ENCODE results near the gene SUCLA2.

The SUCLA2 gene

DNA sequence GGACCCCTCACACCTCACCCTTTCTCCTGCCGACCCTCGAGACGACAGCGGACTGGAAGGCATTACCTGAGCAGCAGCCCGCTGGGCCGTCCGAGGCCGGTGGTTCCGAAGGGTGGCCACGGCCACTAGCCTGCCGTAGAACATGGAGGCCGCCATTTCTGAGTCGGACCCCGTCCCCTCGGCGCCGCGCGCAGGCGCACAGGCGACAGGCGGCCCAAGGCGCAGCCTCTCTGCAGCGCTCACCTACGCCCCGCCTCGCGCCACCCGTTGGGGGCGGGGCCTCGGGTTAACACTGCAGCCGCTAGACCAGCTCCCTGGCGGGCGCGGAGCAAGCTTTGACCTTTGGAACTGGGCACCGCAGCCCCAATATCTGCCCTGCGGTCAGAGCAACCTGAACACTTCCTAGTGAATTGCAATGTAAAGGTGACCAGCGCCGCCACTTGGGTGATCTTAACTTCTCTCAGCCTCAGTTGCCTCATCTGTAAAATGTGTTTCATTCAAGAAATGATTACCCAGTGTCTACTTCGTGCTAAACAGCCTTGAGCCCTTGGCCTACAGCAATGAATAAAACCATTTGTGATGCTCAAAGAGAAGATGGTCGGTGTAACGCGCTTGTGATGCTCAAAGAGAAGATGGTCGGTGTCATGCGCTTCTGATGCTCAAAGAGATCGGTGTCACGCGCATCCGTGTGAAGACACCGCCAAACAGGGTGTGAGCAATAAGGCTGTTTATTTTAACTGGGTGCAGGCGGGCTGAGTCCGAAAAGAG, at the start of gene SUCLA2:
Gene SUCLA2 (minus strand): TSS at position 160 of the 768 bp plus-strand sequence. CDS start 4 bp downstream, at position 156.
- peaks cover 15% of the 10 kb centered on the region for H3K79me2 ChIP-seq (ENCODE audit: insufficient read depth, low read depth)
- no peaks in the 10 kb centered on the region for H3K36me3 ChIP-seq (ENCODE audit: insufficient read depth)
- H3K9ac ChIP-seq, result peak within 1 kb of the TSS; percentile 78
- TF ChIP-seq, protein P1, sequence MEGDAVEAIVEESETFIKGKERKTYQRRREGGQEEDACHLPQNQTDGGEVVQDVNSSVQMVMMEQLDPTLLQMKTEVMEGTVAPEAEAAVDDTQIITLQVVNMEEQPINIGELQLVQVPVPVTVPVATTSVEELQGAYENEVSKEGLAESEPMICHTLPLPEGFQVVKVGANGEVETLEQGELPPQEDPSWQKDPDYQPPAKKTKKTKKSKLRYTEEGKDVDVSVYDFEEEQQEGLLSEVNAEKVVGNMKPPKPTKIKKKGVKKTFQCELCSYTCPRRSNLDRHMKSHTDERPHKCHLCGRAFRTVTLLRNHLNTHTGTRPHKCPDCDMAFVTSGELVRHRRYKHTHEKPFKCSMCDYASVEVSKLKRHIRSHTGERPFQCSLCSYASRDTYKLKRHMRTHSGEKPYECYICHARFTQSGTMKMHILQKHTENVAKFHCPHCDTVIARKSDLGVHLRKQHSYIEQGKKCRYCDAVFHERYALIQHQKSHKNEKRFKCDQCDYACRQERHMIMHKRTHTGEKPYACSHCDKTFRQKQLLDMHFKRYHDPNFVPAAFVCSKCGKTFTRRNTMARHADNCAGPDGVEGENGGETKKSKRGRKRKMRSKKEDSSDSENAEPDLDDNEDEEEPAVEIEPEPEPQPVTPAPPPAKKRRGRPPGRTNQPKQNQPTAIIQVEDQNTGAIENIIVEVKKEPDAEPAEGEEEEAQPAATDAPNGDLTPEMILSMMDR (conservative IDR thresholded peaks at IDR 0.05; ENCODE audit: low read depth, low read length), result no peak
- H3K4me1 ChIP-seq (ENCODE audit: low read depth, poor library complexity, severe bottlenecking), result peaks cover 6% of the 10 kb centered on the region
- H3K4me2 ChIP-seq, result peak within 1 kb of the TSS; percentile 73
- no peaks in the 10 kb centered on the region for H4K20me1 ChIP-seq (ENCODE audit: insufficient read depth)
- no peak within 1 kb of the TSS for H3K27ac ChIP-seq
- no peaks in the 10 kb centered on the region for H3K27me3 ChIP-seq (ENCODE audit: insufficient read depth, low read depth)
- no peak within 1 kb of the TSS for H3K4me3 ChIP-seq (IDR thresholded peaks at IDR 0.05; ENCODE audit: insufficient read depth, low read depth, low read length)
- H2AFZ ChIP-seq (ENCODE audit: low read depth), result peak within 1 kb of the TSS; percentile 87

DNA sequence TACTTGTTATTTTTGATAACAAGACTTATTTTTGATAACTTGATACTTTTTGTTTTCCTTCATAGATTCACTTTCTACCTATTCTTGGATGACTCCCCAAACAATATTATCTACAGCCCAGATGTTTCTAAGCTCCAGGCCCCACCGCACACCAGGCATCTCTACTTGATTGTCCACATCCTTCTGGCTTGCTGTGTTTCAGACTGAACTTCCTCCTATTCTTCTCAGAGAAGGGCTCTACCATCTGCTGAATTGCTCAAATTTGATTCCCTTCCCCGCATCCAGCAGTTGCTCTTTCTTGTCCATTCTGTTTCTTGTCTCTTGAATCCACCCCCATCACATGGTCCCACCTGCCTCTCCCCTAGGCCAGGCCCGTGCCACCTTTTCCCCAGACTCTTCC, 49.5 kb upstream of the SUCLA2 start:
- no peaks in the 10 kb centered on the region for H3K27me3 ChIP-seq (ENCODE audit: insufficient read depth, low read depth)
- no peaks in the 10 kb centered on the region for H3K79me2 ChIP-seq (ENCODE audit: insufficient read depth, low read depth)
- H3K9ac ChIP-seq, result no peak overlapping the region
- H3K4me3 ChIP-seq (IDR thresholded peaks at IDR 0.05; ENCODE audit: insufficient read depth, low read depth, low read length), result no peak overlapping the region
- H4K20me1 ChIP-seq (ENCODE audit: insufficient read depth), result no peaks in the 10 kb centered on the region
- no peaks in the 10 kb centered on the region for H3K4me1 ChIP-seq (ENCODE audit: low read depth, poor library complexity, severe bottlenecking)
- TF ChIP-seq, protein P1 (conservative IDR thresholded peaks at IDR 0.05; ENCODE audit: low read depth, low read length), result no peak
- no peak overlapping the region for H2AFZ ChIP-seq (ENCODE audit: low read depth)
- no peaks in the 10 kb centered on the region for H3K36me3 ChIP-seq (ENCODE audit: insufficient read depth)
- no peak overlapping the region for H3K4me2 ChIP-seq
- no peak overlapping the region for H3K27ac ChIP-seq

DNA sequence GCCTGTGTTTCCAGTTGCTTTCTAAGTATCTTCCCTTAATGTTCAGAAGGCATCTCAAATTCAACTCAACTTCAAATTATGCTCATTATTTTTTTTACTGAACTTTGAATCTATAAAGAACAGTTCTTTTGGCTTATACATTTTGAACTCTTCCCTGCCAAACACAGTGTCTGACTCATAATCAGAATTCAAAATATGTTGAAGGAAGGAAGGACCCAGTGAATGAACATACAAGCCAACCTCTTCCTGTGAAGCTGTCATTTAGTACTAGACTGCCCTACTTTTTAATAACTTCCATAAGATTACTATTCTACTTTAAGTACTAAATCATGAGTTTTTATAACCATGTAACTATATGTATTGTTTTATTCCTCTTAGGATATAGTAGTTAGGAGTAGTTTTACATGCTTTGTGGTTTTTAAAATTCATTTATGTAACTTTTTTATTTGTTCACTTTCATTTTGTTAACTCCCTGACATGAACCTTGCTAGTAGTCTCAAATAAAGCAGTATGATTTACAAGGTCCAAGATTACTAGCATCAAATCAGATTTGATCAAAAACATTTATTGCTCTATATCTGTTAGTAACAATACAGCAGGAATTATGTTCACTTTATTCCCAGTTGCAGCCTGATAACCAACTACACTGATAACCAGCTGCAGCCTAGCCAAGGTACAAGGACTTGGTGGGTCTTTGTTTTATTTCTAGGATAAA, 42.9 kb upstream of the SUCLA2 start:
- no peak overlapping the region for H3K9ac ChIP-seq
- H3K4me3 ChIP-seq (IDR thresholded peaks at IDR 0.05; ENCODE audit: insufficient read depth, low read depth, low read length), result no peak overlapping the region
- H3K79me2 ChIP-seq (ENCODE audit: insufficient read depth, low read depth), result no peaks in the 10 kb centered on the region
- H3K4me2 ChIP-seq, result no peak overlapping the region
- no peaks in the 10 kb centered on the region for H3K27me3 ChIP-seq (ENCODE audit: insufficient read depth, low read depth)
- H4K20me1 ChIP-seq (ENCODE audit: insufficient read depth), result no peaks in the 10 kb centered on the region
- no peak overlapping the region for H3K27ac ChIP-seq
- H3K4me1 ChIP-seq (ENCODE audit: low read depth, poor library complexity, severe bottlenecking), result peaks cover 1% of the 10 kb centered on the region
- no peaks in the 10 kb centered on the region for H3K36me3 ChIP-seq (ENCODE audit: insufficient read depth)
- H2AFZ ChIP-seq (ENCODE audit: low read depth), result no peak overlapping the region
- TF ChIP-seq, protein P1 (conservative IDR thresholded peaks at IDR 0.05; ENCODE audit: low read depth, low read length), result no peak

DNA sequence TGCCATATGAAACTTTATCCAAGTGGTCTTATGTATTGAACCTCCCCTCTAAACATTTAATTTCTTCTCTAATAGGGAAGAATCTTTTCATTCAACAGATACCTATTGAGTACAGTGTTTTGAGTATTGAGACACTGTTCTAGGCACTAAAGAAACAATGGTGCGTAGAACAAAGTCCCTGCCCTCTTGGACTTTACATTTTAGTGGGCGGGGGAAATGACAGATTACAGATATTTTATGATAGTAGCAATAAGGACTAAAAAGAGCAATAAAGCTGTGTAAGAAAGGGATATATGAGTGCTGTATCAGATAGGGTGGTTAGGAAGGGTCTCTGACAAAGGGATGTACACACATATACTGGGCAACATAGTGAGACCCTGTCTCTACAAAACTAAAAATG, 41.8 kb upstream of the SUCLA2 start:
- no peaks in the 10 kb centered on the region for H3K36me3 ChIP-seq (ENCODE audit: insufficient read depth)
- TF ChIP-seq, protein P1 (conservative IDR thresholded peaks at IDR 0.05; ENCODE audit: low read depth, low read length), result no peak

More for the DNA sequence above, 41.8 kb upstream of the SUCLA2 start:
- H3K27me3 ChIP-seq (ENCODE audit: insufficient read depth, low read depth), result no peaks in the 10 kb centered on the region
- no peaks in the 10 kb centered on the region for H3K79me2 ChIP-seq (ENCODE audit: insufficient read depth, low read depth)
- no peak overlapping the region for H3K27ac ChIP-seq
- H3K4me3 ChIP-seq (IDR thresholded peaks at IDR 0.05; ENCODE audit: insufficient read depth, low read depth, low read length), result no peak overlapping the region
- H3K4me1 ChIP-seq (ENCODE audit: low read depth, poor library complexity, severe bottlenecking), result peaks cover 4% of the 10 kb centered on the region
- H3K9ac ChIP-seq, result no peak overlapping the region
- no peak overlapping the region for H2AFZ ChIP-seq (ENCODE audit: low read depth)
- H4K20me1 ChIP-seq (ENCODE audit: insufficient read depth), result no peaks in the 10 kb centered on the region
- no peak overlapping the region for H3K4me2 ChIP-seq
